ENCODE measurements around the gene PABPC3. TPM values are rescaled to one million over a fixed set of nuclear protein-coding genes. Genes with fewer than 3 reads are reported as not detected.

The PABPC3 gene
- total RNA-seq: 0.29 TPM

- no peak for DNase-seq (ENCODE audit: low spot score)
Observed at GRCh38 chr13:25095851-25096453, at the start of gene PABPC3. PABPC3 (plus strand) TSS chr13:25096136; CDS start chr13:25096199, 63 bp downstream.

- no peak for DNase-seq (ENCODE audit: low spot score)
Observed at GRCh38 chr13:25046274-25046984, 49.5 kb upstream of the PABPC3 start.

DNA sequence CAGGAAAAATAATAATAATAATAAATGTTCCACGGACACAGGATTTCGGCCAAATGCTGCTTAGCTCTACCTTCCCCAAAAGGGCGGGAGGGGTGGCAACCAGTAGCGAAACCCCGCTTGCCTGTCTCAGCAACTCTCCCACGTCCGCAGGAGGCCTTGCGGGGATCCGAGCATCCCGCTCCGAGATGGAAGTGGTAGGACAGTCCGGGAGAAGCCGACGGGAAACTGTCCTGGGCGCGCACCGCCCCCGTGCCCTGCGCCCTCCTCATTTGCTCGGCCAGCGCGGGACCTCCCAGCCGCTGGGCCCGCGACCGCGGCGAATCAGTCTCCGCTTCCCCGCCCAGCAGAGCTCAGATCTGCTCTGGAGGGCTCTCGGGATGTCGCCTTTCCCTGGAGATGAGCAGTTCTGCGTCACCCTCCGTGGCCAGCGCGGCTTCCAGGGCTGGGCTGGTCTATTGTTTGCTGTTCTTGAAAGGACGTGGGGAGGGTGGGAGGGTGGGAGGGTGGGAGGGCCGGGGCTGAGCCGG is 48.9 kb upstream of the PABPC3 start:
- no peak for DNase-seq (ENCODE audit: low spot score)

DNA sequence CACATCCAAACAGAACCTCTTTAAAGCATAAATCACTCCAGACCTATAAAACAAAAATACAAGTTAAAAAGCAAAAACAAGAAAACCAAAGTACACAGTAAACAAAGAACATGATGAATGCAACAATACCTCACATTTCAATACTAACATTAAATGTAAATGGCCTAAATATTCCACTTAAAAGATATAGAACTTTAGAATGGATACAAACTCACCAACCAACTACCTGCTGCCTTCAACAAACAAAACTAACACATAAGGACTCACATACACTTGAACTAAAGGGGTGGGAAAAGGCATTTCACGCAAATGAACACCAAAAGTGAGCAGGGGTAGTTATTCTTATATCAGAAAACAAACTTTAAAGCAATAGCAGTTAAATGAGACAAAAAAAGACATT is 44.9 kb upstream of the PABPC3 start:
- no peak for DNase-seq (ENCODE audit: low spot score)

GRCh38 chr13:25059166-25059565 is 36.8 kb upstream of the PABPC3 start:
- DNase-seq (ENCODE audit: low spot score): no peak

DNA sequence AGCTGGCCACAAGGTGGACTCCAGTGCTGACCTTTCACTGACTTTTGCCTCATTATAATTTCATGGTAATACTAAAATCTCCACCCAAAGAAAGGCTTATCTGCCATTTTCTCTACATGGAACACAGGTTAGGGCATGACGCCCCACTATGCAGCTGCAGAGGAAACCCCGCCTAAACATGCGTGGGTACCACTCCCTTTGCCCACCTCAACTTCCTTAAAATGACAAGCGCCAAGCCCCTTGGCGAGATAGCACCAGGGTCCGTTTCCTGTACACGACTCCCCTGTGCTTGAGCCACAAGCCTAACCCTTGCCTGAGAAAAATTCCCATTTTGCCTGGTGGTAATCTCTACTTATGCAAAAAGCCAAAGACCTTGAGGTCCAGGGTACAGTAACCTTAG is 36.0 kb upstream of the PABPC3 start:
- DNase-seq (ENCODE audit: low spot score): no peak

- no peak for DNase-seq (ENCODE audit: low spot score)
Observed at GRCh38 chr13:25062479-25062878, 33.5 kb upstream of the PABPC3 start.

- no peak for DNase-seq (ENCODE audit: low spot score)
Observed at GRCh38 chr13:25064396-25064795, 31.5 kb upstream of the PABPC3 start.

DNA sequence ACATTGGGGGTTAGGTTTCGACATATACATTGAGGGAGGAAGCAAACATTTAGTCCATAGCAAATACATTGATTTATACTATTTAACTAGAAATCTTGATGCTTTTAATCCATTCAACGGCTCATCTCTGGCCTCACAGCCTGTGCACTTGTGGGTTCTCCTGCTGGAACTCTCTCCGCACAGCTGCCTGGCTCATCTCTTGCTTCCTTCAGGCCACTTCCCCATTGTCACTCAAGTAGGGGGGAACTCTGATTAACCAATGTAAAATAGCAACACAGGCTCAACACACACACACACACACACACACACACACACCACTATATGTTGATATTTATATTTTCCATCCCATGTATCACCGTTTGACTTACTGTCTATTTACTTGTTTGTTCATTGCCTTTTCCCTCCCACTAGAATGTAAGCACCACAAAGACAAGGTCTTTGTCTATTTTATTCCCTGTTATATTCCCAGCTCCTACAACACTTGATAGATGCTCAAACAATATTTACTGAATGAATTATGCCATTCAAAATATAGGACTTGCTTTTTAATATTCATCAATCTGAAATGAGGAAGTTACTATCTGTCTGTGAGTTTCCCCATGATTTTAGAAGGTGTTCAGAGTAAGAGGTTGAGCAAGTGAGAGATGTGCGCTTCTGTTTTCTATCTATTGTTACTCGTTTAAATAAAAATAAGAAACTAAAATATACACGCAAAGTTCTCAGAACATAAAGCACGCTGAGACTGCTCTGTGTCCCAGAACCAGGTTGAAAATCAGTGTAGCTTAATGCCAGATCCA is 29.8 kb upstream of the PABPC3 start:
- no peak for DNase-seq (ENCODE audit: low spot score)

- DNase-seq (ENCODE audit: low spot score): no peak
Observed at GRCh38 chr13:25067064-25067463, 28.9 kb upstream of the PABPC3 start.

DNA sequence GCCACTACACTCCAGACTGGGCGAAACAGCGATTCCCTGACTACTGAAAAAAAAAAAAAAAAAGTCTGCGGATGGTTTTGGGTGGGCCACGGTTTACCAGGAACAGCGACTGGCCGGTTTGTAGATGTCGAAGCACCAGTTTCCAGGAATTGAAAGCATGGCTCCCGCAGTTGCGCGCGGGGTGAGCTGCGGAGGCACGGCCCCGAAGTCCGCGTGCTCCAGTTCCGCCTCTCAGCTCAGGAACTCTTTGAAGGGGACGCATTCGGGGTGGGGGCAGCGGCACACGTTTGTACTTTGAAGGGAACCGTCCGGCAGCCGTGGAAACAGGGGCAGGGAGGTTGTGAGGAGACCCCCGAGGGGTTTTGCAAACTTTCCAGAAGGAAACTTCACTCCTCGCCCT is 27.1 kb upstream of the PABPC3 start:
- no peak for DNase-seq (ENCODE audit: low spot score)

DNA sequence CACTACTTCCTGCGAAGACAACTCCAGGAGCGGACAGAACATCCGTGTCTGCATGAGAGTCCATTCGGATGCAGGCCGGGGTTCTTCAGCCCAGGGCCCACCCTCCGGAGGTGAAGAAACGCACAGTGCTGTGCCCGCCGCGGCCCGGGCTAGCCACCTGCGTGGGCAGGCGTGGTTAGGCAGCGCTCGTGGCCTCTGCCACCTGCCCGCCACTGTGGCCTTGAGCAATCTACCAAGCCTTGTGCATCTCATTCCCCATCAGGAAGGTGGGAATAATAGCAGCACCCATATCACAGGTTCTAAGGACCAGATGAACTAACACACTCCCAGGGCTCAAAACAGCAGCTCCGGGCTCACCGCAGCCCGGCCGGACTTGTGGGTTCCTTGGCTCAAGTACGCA is 26.7 kb upstream of the PABPC3 start:
- no peak for DNase-seq (ENCODE audit: low spot score)

DNA sequence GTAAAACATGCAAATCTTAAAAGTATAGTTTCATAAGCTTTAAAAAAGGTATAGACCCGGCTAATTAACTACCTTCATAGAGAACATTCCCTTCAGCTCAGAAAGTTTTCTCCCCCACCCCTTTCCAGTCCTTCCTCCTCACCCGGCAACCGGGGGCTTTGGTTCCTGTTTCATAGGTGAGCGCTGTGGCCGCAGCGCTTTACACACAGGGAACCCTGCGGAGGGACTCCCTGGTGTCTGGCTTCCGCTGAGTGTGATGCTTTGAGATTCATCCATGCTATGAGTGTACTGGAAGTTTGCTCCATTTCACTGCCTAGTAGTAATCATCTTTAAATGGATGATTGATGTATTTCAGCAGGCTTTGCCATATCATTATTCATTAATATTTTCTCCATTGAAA is 26.0 kb upstream of the PABPC3 start:
- DNase-seq (ENCODE audit: low spot score): no peak

GRCh38 chr13:25080773-25081172 is 15.2 kb upstream of the PABPC3 start:
- no peak for DNase-seq (ENCODE audit: low spot score)

DNA sequence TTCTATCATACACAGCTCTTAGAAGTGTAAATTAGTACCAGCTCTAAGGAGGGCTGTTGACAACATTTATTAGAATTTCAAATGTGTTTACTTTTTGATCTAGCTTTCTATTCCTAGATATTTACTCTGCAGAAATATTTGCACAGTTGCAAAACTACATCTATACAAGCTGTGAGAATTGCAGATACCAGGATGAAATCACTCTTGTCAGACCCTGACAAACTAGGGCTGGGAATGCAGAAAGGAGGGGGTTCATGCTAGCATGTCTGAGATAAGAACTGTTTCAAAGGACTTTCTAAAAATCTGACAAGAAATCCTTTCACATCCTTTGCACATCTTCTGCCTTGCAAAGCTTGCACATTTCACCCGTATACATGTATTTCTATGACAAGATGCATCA is 11.8 kb upstream of the PABPC3 start:
- DNase-seq (ENCODE audit: low spot score): no peak

- DNase-seq (ENCODE audit: low spot score): no peak
Observed at GRCh38 chr13:25085125-25085742, 10.7 kb upstream of the PABPC3 start.

GRCh38 chr13:25088562-25089221 is 7.2 kb upstream of the PABPC3 start:
- no peak for DNase-seq (ENCODE audit: low spot score)

GRCh38 chr13:25097426-25097825 is 1.5 kb downstream of the PABPC3 start:
- DNase-seq (ENCODE audit: low spot score): no peak

GRCh38 chr13:25103711-25104110 is 7.8 kb downstream of the PABPC3 start:
- no peak for DNase-seq (ENCODE audit: low spot score)

GRCh38 chr13:25109341-25109740 is 13.4 kb downstream of the PABPC3 start:
- DNase-seq (ENCODE audit: low spot score): no peak

DNA sequence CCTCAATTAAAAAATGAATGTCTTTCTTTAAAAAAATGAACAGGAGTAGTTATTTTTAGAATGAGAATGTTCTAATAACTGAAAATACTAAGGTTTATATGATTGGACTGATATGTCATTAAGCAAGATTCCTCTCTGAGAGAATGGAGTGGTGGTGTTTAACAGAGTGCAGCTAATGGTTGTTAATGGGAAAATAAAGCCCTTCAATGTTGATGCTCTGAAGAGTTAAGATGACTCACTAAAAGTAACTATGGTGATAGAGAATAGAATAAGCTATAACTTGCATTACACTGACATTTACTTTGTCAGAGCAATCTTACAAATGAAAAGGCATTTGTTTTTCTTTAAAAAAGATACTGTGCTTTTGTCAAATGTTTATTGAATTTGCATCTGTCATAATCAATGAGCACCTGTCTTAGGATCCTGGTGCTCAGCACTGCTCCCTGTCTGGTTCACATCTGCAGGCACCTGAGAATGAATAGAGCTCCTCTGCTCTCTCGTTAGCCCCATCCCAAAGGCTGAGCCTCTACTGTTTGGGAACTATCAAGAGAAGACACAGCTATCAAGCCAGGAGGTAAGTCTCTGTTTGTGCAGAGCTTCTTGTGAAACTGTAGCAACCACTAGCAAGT is 15.1 kb downstream of the PABPC3 start:
- no peak for DNase-seq (ENCODE audit: low spot score)
